Thoracic aorta (tissue), 2 donors: Measurements from ENCODE around the gene ISG15. TPM values are rescaled to one million over a fixed set of nuclear protein-coding genes. Genes with fewer than 3 reads are reported as not detected.

Source experiments
- ATAC-seq: fragments of 150-250 bp; one replicate; pipeline ENCODE4 v1.8.0; 2017; ENCODE audit warnings: low read depth; ENCODE audit not compliant: insufficient number of reproducible peaks, low FRiP score
- DNase-seq: peaks from one replicate; pipeline ENCODE4 v3.0.0-alpha.2; 2020; ENCODE audit warnings: low spot score
- H3K27ac ChIP-seq, 2 donors: fragments of 200-600 bp; sonication (generic); 1 replicate in 1 of 2; 2 replicates in 1 of 2; pipeline ENCODE4 v1.5.1; 2016; ENCODE audit warnings: mild to moderate bottlenecking in 2 of 2, moderate library complexity in 2 of 2
- H3K27me3 ChIP-seq: fragments of 200-600 bp; sonication (generic); replicated peaks from 2 replicates; pipeline ENCODE4 v1.6.0; 2016; ENCODE audit warnings: mild to moderate bottlenecking; ENCODE audit not compliant: insufficient read depth
- H3K36me3 ChIP-seq: fragments of 200-600 bp; sonication (generic); one replicate; pipeline ENCODE4 v1.5.1; 2016
- H3K4me1 ChIP-seq, 2 donors: fragments of 200-600 bp; sonication (generic); 1 replicate in 1 of 2; 2 replicates in 1 of 2; pipeline versions ENCODE4 v1.5.1 to v1.6.0; 2016; ENCODE audit warnings: low read depth in 2 of 2, mild to moderate bottlenecking in 1 of 2; ENCODE audit not compliant: control insufficient read depth in 1 of 2
- H3K4me3 ChIP-seq: fragments of 200-600 bp; sonication (generic); 2 replicates; pipeline ENCODE4 v1.5.1; 2016; ENCODE audit warnings: mild to moderate bottlenecking
- H3K9me3 ChIP-seq: fragments of 200-600 bp; sonication (generic); 2 replicates; pipeline ENCODE4 v1.5.1; 2016
- total RNA-seq, 2 donors: library from RNA; depleted of rRNA; stranded (reverse); fragments of >200 nt; gene quantifications; one replicate each; pipeline versions ENCODE4 v1.1.0 to v1.2.3, GENCODE V29; 2016
- TF ChIP-seq, protein P1 (sequence below): fragments of 200-600 bp; sonication (generic); IDR thresholded peaks from one replicate; pipeline ENCODE4 v1.5.1; 2019; ENCODE audit warnings: antibody characterized with exemption

The ISG15 gene
- total RNA-seq, 2 donors from 2014 or later: 31.5 to 104 TPM

DNA sequence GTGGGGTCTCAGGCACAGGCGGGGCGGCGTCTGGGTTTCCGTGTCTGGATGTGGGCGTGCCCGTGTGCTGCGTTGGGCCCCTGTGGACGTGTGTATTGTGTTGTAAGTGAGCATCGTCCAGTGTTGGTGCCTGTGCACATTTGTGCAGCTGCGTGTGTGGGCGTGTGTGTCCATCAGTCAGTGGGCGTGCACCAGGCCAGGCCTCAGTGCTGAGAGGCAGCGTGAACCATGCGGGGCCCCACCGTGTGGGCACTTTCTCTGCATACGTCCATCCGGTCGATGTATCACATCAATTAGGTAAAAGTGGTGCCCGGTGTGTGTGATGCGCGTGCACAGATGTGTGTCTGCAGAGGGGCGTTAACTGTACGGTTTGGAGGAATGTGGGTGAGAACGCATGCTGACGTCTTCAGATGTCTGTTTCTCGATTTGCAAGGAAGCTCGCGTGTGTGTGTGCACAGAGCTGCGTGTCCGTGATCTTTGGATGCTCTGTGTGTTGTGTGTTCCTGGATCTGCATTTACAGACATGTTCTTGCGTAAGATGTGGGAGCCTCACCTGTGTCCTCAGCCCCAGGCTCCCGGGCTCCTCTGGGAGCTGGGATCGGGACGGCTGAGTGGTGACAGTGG is 31.3 kb downstream of the ISG15 start:
- TF ChIP-seq, protein P1, sequence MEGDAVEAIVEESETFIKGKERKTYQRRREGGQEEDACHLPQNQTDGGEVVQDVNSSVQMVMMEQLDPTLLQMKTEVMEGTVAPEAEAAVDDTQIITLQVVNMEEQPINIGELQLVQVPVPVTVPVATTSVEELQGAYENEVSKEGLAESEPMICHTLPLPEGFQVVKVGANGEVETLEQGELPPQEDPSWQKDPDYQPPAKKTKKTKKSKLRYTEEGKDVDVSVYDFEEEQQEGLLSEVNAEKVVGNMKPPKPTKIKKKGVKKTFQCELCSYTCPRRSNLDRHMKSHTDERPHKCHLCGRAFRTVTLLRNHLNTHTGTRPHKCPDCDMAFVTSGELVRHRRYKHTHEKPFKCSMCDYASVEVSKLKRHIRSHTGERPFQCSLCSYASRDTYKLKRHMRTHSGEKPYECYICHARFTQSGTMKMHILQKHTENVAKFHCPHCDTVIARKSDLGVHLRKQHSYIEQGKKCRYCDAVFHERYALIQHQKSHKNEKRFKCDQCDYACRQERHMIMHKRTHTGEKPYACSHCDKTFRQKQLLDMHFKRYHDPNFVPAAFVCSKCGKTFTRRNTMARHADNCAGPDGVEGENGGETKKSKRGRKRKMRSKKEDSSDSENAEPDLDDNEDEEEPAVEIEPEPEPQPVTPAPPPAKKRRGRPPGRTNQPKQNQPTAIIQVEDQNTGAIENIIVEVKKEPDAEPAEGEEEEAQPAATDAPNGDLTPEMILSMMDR: no peak
- DNase-seq: no peak

DNA sequence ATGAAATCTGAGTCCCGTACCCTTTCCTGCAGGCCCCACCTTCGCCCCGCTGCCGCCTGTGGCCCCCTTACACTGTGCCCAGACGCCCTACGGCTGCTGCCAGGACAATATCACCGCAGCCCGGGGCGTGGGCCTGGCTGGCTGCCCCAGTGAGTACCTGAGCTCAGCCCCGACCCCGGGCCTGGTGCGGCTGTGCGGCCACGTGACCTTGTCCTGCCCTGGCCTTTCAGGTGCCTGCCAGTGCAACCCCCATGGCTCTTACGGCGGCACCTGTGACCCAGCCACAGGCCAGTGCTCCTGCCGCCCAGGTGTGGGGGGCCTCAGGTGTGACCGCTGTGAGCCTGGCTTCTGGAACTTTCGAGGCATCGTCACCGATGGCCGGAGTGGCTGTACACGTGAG is 31.8 kb downstream of the ISG15 start:
- Histone ChIP-seq H3K36me3 (no peaks in the 10 kb centered on the region), H3K4me3 (no peak overlapping the region), H3K27me3 (no peaks in the 10 kb centered on the region), H3K9me3 (no peaks in the 10 kb centered on the region), H3K27ac (no peak overlapping the region), H3K4me1 (peaks cover 3 to 5% of the 10 kb centered on the region in 2 donors)
- DNase-seq (no peak), ATAC-seq (no peak)
- TF ChIP-seq, protein P1: no peak

More for the DNA sequence above, 31.3 kb downstream of the ISG15 start:
- Histone ChIP-seq H3K4me3 (no peak overlapping the region), H3K4me1 (peaks cover 9 to 11% of the 10 kb centered on the region in 2 donors), H3K9me3 (no peaks in the 10 kb centered on the region), H3K27ac (no peak overlapping the region), H3K27me3 (no peaks in the 10 kb centered on the region), H3K36me3 (no peaks in the 10 kb centered on the region)
- ATAC-seq: no peak

DNA sequence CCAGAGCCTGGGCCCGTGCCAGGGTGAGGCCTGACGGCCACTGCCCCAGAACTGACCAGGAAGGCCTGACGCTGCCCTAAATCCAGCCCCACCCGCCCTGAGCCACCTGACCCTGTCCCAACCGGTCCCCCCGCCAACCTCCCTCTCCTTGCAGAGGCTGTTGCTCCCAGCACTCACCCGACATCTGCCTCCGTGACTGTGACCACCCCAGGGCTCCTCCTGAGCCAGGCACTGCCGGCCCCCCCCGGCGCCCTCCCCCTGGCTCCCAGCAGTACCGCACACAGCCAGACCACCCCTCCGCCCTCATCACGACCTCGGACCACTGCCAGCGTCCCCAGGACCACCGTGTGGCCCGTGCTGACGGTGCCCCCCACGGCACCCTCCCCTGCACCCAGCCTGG is 32.9 kb downstream of the ISG15 start:
- no peak for ATAC-seq
- H3K36me3 ChIP-seq: no peaks in the 10 kb centered on the region

DNA sequence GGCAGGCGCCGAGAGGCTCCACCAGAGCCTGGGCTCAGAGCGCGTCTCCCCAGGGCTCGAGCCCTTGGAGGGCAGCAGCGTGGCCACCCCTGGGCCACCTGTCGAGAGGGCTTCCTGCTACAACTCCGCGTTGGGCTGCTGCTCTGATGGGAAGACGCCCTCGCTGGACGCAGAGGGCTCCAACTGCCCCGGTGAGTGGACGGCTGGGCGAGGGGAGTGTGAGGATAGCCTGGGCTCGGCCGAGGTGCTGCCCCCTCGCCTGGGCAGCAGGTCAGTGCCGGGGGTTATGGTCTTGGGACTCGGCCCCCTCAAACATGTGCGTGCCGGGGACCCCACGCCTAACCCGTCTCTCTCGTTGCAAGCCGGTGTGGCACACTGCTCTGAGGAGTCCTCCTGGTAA is 33.5 kb downstream of the ISG15 start:
- no peak overlapping the region for H3K27ac ChIP-seq
- no peaks in the 10 kb centered on the region for H3K36me3 ChIP-seq
- H3K4me3 ChIP-seq: no peak overlapping the region
- H3K9me3 ChIP-seq: no peaks in the 10 kb centered on the region
- H3K27me3 ChIP-seq: no peaks in the 10 kb centered on the region
- ATAC-seq (no peak), DNase-seq (no peak)
- TF ChIP-seq, protein P1: no peak
- no peaks in the 10 kb centered on the region for H3K4me1 ChIP-seq

More for the DNA sequence above, 32.9 kb downstream of the ISG15 start:
- TF ChIP-seq, protein P1: no peak
- no peak overlapping the region for H3K27ac ChIP-seq
- H3K4me3 ChIP-seq: no peak overlapping the region
- H3K9me3 ChIP-seq: no peaks in the 10 kb centered on the region
- H3K27me3 ChIP-seq: no peaks in the 10 kb centered on the region
- no peak for DNase-seq
- H3K4me1 ChIP-seq: no peaks in the 10 kb centered on the region

DNA sequence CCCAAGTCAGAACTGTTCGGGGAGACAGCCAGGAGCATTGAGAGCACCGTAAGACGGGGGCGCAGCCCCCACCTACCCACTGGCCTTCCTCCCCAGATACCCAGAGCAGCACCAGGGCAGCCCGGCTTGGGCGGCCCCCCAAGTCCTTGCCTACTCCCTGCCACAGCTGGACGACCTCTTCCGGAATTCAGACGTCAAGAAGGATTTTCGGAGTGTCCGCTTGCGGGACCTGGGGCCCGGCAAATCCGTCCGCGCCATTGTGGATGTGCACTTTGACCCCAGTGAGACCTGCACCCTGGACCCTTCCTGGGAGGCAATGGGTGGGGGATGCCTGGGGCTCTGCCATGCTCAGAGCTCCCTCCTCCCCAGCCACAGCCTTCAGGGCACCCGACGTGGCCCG is 34.1 kb downstream of the ISG15 start:
- DNase-seq: no peak
- no peaks in the 10 kb centered on the region for H3K36me3 ChIP-seq
- H3K27ac ChIP-seq: no peak overlapping the region
- no peak for ATAC-seq
- H3K27me3 ChIP-seq: no peaks in the 10 kb centered on the region
- TF ChIP-seq, protein P1: no peak
- no peaks in the 10 kb centered on the region for H3K4me1 ChIP-seq
- H3K9me3 ChIP-seq: no peaks in the 10 kb centered on the region
- no peak overlapping the region for H3K4me3 ChIP-seq
